Lower leg skin (tissue), 4 donors: ENCODE data around the gene RXRG. TPM values are rescaled to one million over a fixed set of nuclear protein-coding genes. Genes with fewer than 3 reads are reported as not detected.

ENCODE experiments used
- DNase-seq, 2 donors: peaks; one replicate each; pipeline ENCODE4 v3.0.0-alpha.2; 2019; ENCODE audit warnings: low spot score in 2 of 2
- H3K4me3 ChIP-seq: fragments of 200-600 bp; sonication (generic); 2 replicates; pipeline ENCODE4 v1.5.1; 2017; ENCODE audit warnings: mild to moderate bottlenecking, low read depth; ENCODE audit not compliant: poor library complexity, severe bottlenecking
- POLR2A ChIP-seq, 2 donors: fragments of 450-650 bp; IDR thresholded peaks; one replicate each; pipeline ENCODE4 v1.6.1; 2016 to 2017; ENCODE audit warnings: antibody characterized with exemption in 2 of 2, mild to moderate bottlenecking in 1 of 2, moderate library complexity in 1 of 2
- WGBS, 2 donors: methylation state at CpG; one replicate each; pipeline ENCODE4 v1.1.5; 2018; 5-methylcytosine and 5-hydroxymethylcytosine counted together
- intact Hi-C: fragments of 100-400 bp; cut with DNase I; formaldehyde crosslinking; loops from one replicate; pipeline ENCODE4 v1.15.0; 2023; ENCODE audit warnings: low total_unique reads
- total RNA-seq, 4 donors: library from RNA; depleted of rRNA; stranded (reverse); fragments of >200 nt; gene quantifications; one replicate each; pipeline ENCODE4 v1.1.0, GENCODE V29; 2016
- TF ChIP-seq, protein P1 (sequence below), 3 donors: fragments of 450-650 bp; IDR thresholded peaks; one replicate each; pipeline ENCODE4 v1.5.1; 2016; ENCODE audit warnings: antibody characterized with exemption in 3 of 3, mild to moderate bottlenecking in 3 of 3, moderate library complexity in 2 of 3

RXRG gene
- 1 to 10 TPM in 1 of 4 donors, under 1 TPM in 1, not detected in 2; 0.66 to 2.3 TPM for total RNA-seq

DNA sequence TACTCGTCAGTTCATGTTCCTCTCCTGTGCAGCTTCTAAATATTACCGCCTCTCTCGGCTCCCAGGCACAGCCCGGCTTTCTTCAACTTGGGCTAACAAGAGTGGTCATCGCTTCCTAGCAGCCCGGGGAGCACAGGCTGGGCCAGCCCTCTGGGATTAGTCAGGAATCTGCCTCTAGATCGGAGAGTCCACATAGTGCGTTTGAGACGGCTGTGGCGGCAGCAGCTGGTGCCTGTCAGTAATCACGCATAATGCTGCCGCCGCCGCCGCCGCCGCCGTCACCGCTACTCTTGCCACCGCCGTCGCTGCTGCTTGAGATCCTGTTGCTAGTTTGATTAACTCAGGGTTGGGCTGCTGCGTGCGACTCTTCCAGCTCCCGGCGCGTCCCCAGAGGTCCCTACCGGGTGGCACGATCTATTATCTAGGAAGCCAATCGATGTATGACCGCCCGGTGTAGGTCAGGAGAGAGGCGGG is at the start of gene RXRG:
TSS of gene RXRG (minus strand) at position 230 of the 474 bp plus-strand sequence. CDS start 233 bp downstream, outside the sequence.
- peak in 1 of 2 donors; percentile 89 for DNase-seq
- no peak within 1 kb of the TSS for H3K4me3 ChIP-seq
- intact Hi-C loops = no loop called here
- 2% methylated on average over 29 to 33 of the region's 33 CpGs for WGBS, 2 donors
- TF ChIP-seq POLR2A (IDR thresholded peaks at IDR 0.05) = no peak
- TF ChIP-seq, protein P1, sequence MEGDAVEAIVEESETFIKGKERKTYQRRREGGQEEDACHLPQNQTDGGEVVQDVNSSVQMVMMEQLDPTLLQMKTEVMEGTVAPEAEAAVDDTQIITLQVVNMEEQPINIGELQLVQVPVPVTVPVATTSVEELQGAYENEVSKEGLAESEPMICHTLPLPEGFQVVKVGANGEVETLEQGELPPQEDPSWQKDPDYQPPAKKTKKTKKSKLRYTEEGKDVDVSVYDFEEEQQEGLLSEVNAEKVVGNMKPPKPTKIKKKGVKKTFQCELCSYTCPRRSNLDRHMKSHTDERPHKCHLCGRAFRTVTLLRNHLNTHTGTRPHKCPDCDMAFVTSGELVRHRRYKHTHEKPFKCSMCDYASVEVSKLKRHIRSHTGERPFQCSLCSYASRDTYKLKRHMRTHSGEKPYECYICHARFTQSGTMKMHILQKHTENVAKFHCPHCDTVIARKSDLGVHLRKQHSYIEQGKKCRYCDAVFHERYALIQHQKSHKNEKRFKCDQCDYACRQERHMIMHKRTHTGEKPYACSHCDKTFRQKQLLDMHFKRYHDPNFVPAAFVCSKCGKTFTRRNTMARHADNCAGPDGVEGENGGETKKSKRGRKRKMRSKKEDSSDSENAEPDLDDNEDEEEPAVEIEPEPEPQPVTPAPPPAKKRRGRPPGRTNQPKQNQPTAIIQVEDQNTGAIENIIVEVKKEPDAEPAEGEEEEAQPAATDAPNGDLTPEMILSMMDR (IDR thresholded peaks at IDR 0.05) = no peak

DNA sequence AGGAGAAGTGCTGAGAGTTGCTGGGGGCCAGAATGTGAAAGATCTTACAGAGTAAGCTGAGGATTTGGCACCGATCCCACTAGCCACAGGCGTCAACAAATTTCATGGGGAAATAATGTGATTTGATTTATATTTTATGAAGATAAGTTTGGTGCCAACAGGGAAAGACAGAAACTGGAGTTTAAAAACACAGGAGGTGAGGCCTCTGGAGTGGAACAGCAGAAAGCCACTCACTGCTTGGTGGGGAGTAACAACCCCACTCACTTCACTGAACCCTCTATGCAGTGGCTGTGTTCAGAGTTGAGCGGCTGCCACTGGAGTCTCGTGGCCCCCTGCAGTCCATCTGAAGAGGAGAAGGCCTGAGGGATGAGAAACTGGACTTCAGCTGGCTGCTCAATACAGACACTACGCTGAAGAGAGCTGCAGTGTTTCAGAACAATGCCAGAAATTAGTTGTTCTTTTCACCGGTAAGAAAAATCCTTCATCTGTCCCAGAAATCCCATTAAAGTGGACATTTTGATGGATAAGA is 48.0 kb upstream of the RXRG start:
- no peak for DNase-seq
- H3K4me3 ChIP-seq = no peak overlapping the region
- WGBS, 2 donors = 64 to 65% methylated on average over 6 of the region's 6 CpGs
- TF ChIP-seq, protein P1 (IDR thresholded peaks at IDR 0.05) = no peak
- intact Hi-C loops = no loop called here

DNA sequence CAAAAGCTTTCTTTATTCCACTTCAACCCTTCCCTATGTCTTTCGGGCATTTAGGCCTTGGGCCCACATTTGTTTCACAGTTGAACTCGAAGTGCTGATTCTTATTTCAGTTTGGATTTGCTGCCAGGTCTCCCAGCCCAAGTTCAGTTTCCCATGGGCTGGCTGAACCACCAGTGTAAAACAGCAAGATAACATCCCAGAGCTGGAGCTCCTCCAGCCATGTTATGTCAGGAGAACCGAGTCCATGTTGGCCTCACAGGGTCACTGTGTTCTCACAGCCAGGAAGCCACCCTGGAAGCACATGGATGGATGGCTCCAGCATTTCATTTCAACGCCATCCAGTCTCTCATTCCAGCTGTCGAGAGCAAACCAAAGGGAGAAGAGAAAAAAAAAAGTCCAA is 45.2 kb upstream of the RXRG start:
- no peak for TF ChIP-seq POLR2A (IDR thresholded peaks at IDR 0.05)
- TF ChIP-seq, protein P1 (IDR thresholded peaks at IDR 0.05) = no peak
- no peak overlapping the region for H3K4me3 ChIP-seq
- WGBS, 2 donors = 49 to 65% methylated on average over 5 of the region's 5 CpGs
- intact Hi-C loops = no loop called here
- no peak for DNase-seq

DNA sequence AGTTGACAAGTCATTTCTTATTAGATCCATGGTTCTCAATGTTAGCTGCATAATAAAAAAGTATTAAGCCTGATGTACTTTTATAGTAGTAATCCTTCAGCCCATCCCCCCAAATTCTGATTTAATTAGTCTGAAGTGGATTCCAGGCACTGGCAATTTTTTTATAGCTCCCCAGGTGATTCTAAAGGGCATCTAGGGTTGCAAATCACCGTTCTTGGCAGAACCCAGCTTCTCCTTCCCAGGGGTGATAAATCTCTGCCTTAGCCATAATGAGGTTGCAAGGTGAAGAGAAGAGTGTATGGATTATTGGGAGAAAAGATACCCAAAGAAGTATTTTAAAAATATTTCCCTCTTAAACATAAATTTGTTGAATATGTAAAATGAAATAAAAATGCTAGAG is 43.0 kb upstream of the RXRG start:
- WGBS, 2 donors = 22 to 41% methylated on average over 1 of the region's 1 CpG
- no peak for DNase-seq

DNA sequence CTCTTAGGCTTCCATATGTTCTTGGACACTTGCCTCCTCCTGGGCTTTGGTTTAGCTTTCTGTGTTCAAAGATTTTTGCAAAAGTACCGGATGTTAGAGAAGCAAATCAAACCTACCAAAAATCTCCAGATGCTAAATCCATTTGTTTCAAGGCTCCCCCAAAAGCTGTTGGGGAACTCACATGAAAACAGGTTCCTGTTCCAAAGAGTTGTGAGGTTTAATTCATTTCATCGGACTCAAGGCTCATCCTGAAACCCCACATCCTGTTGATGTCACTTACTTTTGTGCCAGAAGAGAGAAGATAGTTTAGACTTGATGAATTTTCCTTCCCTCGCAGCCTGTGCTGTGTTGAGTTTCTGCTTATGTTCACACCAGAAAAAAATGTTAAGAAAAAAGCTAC is 41.7 kb upstream of the RXRG start:
- no peak overlapping the region for H3K4me3 ChIP-seq
- intact Hi-C loops = no loop called here
- DNase-seq = no peak
- 62 to 64% methylated on average over 3 of the region's 3 CpGs for WGBS, 2 donors
- TF ChIP-seq, protein P1 (IDR thresholded peaks at IDR 0.05) = no peak
- no peak for TF ChIP-seq POLR2A (IDR thresholded peaks at IDR 0.05)

More for the DNA sequence above, 43.0 kb upstream of the RXRG start:
- intact Hi-C loops = no loop called here
- TF ChIP-seq, protein P1 (IDR thresholded peaks at IDR 0.05) = no peak
- no peak for TF ChIP-seq POLR2A (IDR thresholded peaks at IDR 0.05)
- no peak overlapping the region for H3K4me3 ChIP-seq

DNA sequence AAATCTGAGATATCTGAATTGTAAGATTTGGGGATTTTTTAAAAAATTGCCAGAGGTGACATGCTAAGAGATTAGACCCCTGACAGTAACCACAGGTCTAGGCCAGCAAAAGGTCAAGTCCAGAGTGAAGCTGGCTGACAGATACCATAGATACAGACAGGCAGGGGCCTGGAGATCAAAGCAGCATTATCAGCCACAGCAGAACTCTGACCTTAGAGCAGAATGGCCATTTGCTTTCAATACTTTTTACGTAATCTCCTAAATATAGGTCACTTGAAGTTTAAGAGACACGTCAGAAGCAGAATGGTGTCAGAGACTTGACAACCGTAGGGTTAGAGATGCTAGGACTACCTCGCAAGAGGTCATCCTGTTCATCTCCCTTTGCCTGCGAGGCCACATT is 40.8 kb upstream of the RXRG start:
- no peak for TF ChIP-seq POLR2A (IDR thresholded peaks at IDR 0.05)
- TF ChIP-seq, protein P1 (IDR thresholded peaks at IDR 0.05) = no peak
- H3K4me3 ChIP-seq = no peak overlapping the region
- intact Hi-C loops = no loop called here
- DNase-seq = no peak
- 90 to 95% methylated on average over 5 of the region's 5 CpGs for WGBS, 2 donors
